VCaP (cell line): ENCODE measurements around the gene EDC3.

Experiments used
- H3K27ac ChIP-seq: fragments of 450-650 bp; 2 replicates; pipeline ENCODE4 v1.5.1; 2017
- CTCF ChIP-seq: fragments of 450-650 bp; conservative IDR thresholded peaks from 2 replicates; pipeline ENCODE4 v1.5.1; 2017; ENCODE audit warnings: mild to moderate bottlenecking, moderate library complexity

The EDC3 gene

GRCh38 chr15:74592222-74592621 lies 103.6 kb downstream of the EDC3 start:
- no peak for TF ChIP-seq CTCF
- no peak overlapping the region for H3K27ac ChIP-seq

GRCh38 chr15:74589826-74590225 lies 106.0 kb downstream of the EDC3 start:
- TF ChIP-seq CTCF, result no peak
- no peak overlapping the region for H3K27ac ChIP-seq

DNA sequence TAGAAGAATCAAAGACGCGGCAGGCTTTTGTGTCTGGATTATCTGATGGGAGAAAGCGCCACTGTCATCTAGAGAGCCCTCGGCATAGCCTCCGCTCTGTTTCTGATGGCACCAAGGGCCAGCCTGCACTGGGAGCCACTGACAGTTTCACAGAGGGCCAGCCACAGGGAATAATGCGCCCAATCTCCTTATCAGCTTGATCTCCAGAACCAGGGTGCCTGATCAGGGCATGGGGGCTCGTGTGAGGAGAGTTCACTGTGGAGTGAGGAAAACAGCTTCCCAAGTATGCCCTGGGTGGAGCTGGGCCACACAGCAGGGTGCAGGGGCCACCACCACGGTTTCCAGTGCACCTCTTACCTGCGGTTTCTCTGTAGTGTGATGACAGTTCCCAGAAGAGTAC lies 110.0 kb downstream of the EDC3 start:
- H3K27ac ChIP-seq, result no peak overlapping the region
- TF ChIP-seq CTCF, result no peak

- H3K27ac ChIP-seq, result peak overlapping the region; percentile 8; the same call in 1 of the 2 replicates
- TF ChIP-seq CTCF, result no peak
These were observed 110.6 kb downstream of the EDC3 start for GRCh38 chr15:74585191-74585590.

DNA sequence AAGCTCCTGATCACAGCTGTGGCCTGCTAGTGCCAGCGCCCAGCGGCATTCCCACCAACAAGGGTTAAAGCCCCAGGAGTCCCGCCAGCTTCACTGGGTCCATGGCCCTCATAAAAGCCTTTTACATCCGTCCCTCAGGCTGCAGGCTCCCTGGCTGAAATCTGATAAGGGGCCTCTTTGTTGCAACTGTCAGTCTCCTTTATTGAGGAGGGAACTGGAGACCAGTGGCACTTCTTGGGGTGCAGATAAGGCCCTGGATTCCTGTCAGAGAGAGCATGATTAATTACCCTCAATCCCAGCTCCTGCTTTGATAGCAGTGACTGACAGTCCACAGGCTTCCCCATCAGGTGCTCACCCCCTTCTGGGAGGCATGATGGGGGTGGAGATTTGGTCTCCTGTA lies 111.0 kb downstream of the EDC3 start:
- no peak for TF ChIP-seq CTCF
- H3K27ac ChIP-seq, result peak overlapping the region; percentile 8; the same call in 1 of the 2 replicates

GRCh38 chr15:74584204-74584603 lies 111.6 kb downstream of the EDC3 start:
- no peak for TF ChIP-seq CTCF

More at GRCh38 chr15:74584204-74584603, 111.6 kb downstream of the EDC3 start:
- H3K27ac ChIP-seq, result peak overlapping the region; percentile 8; the same call in 1 of the 2 replicates
